A673 (cell line): Measurements from ENCODE around the gene P2RY2. TPM values are rescaled to one million over a fixed set of nuclear protein-coding genes. Genes with fewer than 3 reads are reported as not detected.

Source experiments
- BruUV-seq: library from RNA; stranded (reverse); fragments of 400-500 nt; replicated peaks from 2 replicates; lab custom pipeline; 2021; lab: Mats Ljungman, UMichigan
- CTCF ChIA-PET: fragments of 300-600 bp; sonication (Branson Sonifier 250); formaldehyde crosslinking; loops from one replicate; lab custom pipeline; 2022; ENCODE audit warnings: antibody characterized with exemption; lab: Charles Lee
- POLR2A ChIA-PET: fragments of 300-600 bp; sonication (Branson Sonifier 250); formaldehyde crosslinking; loops from one replicate; lab custom pipeline; 2022; ENCODE audit warnings: antibody characterized with exemption; ENCODE audit not compliant: low non-redundant PET; lab: Charles Lee
- DNase-seq: peaks from one replicate; pipeline ENCODE4 v3.0.0-alpha.2; 2015; ENCODE audit warnings: low spot score
- H3K27ac ChIP-seq: fragments of 200-600 bp; sonication (generic); 2 replicates; pipeline ENCODE4 v1.5.1; 2016; ENCODE audit warnings: mixed run types, low read depth, mild to moderate bottlenecking, mixed read lengths, antibody characterized with exemption, low read length; ENCODE audit not compliant: poor library complexity, severe bottlenecking
- H3K27me3 ChIP-seq: fragments of 200-600 bp; sonication (generic); replicated peaks from 2 replicates; pipeline ENCODE4 v1.6.1; 2017; ENCODE audit warnings: mixed run types, low read depth, mild to moderate bottlenecking, mixed read lengths, antibody characterized with exemption, low read length; ENCODE audit not compliant: insufficient read depth, poor library complexity
- H3K36me3 ChIP-seq: fragments of 200-600 bp; sonication (generic); 2 replicates; pipeline ENCODE4 v1.6.1; 2016; ENCODE audit warnings: mixed run types, mild to moderate bottlenecking, mixed read lengths, antibody characterized with exemption, low read length; ENCODE audit not compliant: insufficient read depth, poor library complexity, severe bottlenecking
- H3K4me1 ChIP-seq: fragments of 200-600 bp; sonication (generic); 2 replicates; pipeline ENCODE4 v1.6.1; 2017; ENCODE audit warnings: mixed run types, mild to moderate bottlenecking, mixed read lengths, antibody characterized with exemption, low read length; ENCODE audit not compliant: insufficient read depth, poor library complexity, severe bottlenecking
- H3K4me3 ChIP-seq: fragments of 200-600 bp; sonication (generic); 2 replicates; pipeline ENCODE4 v1.5.1; 2016; ENCODE audit warnings: low read depth, mixed run types, mild to moderate bottlenecking, mixed read lengths, low read length; ENCODE audit not compliant: poor library complexity, severe bottlenecking
- H3K9me3 ChIP-seq: fragments of 200-600 bp; sonication (generic); 2 replicates; pipeline ENCODE4 v1.6.1; 2016; ENCODE audit warnings: mixed run types, low read depth, mild to moderate bottlenecking, mixed read lengths, antibody characterized with exemption, low read length; ENCODE audit not compliant: poor library complexity, severe bottlenecking
- EZH2 ChIP-seq: fragments of 200-600 bp; sonication (generic); IDR thresholded peaks from 2 replicates; pipeline ENCODE4 v1.6.1; 2017; ENCODE audit warnings: borderline replicate concordance, low read depth, mild to moderate bottlenecking, mixed read lengths, antibody characterized with exemption, low read length; ENCODE audit not compliant: poor library complexity, severe bottlenecking
- intact Hi-C: fragments of 100-400 bp; cut with micrococcal nuclease; formaldehyde crosslinking; loops from one replicate; pipeline ENCODE4 v1.10.0; 2022; ENCODE audit not compliant: unreplicated experiment
- total RNA-seq: library from RNA; stranded (reverse); gene quantifications from 2 replicates; pipeline ENCODE4 v1.2.3, GENCODE V29; 2021
- TF ChIP-seq, protein P1 (sequence below): fragments of 300-800, 200-600 bp; sonication (generic); conservative IDR thresholded peaks from 2 replicates; pipeline ENCODE4 v1.5.1; 2017; ENCODE audit warnings: low read depth, mild to moderate bottlenecking, antibody characterized with exemption, low read length, moderate library complexity, mixed read lengths

Gene P2RY2
- total RNA-seq, 1 experiment from 2014 or later: not detected

DNA sequence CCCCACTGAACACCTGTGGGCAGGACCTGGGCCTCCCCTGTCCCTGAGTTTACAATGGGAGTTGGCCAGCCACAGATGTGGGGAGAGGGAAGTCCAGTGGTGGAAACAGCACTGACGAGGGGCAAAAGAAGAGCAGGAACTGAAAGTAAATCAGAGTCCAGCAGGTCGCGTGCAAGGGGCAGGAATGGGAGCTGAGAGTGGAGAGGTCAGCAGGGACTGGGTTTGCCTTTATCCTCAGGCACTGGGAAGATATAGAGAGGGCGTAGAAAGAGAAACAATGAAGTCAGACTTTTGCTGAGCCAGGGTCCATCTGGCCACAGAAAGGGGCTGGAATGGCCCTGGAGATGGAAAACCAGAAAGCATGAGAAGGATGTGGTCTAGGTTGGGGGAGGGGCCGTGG, 62.5 kb downstream of the P2RY2 start:
- TF ChIP-seq, protein P1, sequence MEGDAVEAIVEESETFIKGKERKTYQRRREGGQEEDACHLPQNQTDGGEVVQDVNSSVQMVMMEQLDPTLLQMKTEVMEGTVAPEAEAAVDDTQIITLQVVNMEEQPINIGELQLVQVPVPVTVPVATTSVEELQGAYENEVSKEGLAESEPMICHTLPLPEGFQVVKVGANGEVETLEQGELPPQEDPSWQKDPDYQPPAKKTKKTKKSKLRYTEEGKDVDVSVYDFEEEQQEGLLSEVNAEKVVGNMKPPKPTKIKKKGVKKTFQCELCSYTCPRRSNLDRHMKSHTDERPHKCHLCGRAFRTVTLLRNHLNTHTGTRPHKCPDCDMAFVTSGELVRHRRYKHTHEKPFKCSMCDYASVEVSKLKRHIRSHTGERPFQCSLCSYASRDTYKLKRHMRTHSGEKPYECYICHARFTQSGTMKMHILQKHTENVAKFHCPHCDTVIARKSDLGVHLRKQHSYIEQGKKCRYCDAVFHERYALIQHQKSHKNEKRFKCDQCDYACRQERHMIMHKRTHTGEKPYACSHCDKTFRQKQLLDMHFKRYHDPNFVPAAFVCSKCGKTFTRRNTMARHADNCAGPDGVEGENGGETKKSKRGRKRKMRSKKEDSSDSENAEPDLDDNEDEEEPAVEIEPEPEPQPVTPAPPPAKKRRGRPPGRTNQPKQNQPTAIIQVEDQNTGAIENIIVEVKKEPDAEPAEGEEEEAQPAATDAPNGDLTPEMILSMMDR: no peak
- no peak for TF ChIP-seq EZH2
- POLR2A ChIA-PET: no interaction called here
- Histone ChIP-seq H3K36me3 (no peaks in the 10 kb centered on the region), H3K9me3 (no peaks in the 10 kb centered on the region), H3K27me3 (no peaks in the 10 kb centered on the region), H3K27ac (no peak overlapping the region), H3K4me3 (no peak overlapping the region), H3K4me1 (no peaks in the 10 kb centered on the region)
- no peak for DNase-seq
- BruUV-seq: no TSS peak
- intact Hi-C loops: no loop called here
- CTCF ChIA-PET: no interaction called here

DNA sequence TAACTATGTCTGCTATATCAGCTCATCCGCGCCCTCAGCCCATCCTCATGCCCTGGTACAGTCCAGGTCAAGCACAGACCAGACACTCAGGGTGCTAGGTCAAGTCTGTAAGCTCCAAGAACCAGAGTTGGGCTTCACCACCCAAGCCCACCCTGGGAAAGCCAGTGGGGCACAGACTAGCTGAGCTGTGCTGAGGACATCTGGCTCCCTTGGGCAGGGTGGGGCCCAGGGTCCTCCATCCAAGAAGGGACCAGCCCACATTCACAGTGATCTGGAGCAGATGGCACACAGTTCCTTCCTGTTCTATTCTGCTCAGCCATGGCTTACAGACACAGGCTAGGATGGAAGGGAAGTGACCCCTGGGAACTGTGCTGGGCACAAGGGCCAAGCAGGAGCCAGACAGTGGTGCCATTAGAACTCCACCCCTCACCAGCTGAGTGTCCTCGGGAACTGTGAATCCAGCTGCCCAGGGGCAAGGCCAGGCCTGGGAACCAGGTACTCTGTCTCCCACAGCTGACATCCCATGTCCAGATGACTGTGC, 63.2 kb downstream of the P2RY2 start:
- H3K27ac ChIP-seq: no peak overlapping the region
- no peak for DNase-seq
- BruUV-seq: no TSS peak
- no peaks in the 10 kb centered on the region for H3K4me1 ChIP-seq
- ChIA-PET CTCF (no interaction called here), POLR2A (no interaction called here)
- H3K36me3 ChIP-seq: no peaks in the 10 kb centered on the region
- intact Hi-C loops: no loop called here
- no peaks in the 10 kb centered on the region for H3K9me3 ChIP-seq
- H3K27me3 ChIP-seq: no peaks in the 10 kb centered on the region
- TF ChIP-seq, protein P1: no peak
- no peak for TF ChIP-seq EZH2
- no peak overlapping the region for H3K4me3 ChIP-seq

DNA sequence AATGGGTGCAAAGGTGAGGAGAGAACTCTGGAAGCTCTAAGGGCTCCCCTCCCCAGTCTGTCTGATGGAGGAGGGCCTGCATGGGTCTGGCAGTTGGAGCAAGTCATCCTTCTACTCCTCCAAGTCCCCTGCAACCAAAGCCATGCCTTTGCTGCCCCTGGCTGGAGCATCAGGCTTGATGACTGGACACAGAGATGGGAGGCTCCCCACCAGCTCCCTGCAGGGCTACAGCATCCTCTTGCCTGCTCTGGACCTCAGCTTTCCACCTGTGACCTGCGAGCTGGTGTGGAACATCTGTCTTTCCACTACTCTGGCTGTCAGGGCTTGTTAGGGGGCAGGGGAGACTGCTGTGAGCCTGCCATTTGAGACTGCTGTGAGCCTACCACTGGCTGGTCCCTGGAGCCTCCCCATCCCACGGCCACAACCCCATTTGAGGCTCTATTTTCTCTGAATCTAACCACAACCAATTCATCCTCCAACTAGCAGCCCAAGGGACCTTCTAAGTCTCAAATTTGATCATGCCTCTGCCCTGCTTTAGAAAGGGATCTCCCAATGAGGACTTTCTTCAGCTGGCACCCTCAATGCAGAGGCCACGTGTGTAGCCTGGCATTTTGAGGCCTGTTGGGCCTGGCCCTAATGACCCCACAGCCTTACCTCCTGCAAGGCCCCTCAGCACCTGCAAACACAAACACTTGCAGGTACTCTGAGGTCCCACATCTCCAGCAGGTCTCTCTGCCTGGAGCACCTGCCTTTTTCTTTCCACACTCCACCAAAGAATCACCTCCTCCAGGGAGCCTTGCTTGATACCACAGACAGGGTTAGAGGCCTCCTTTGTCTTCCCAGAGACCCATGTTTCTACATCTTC, 63.9 kb downstream of the P2RY2 start:
- Histone ChIP-seq H3K9me3 (no peaks in the 10 kb centered on the region), H3K4me1 (no peaks in the 10 kb centered on the region), H3K27me3 (no peaks in the 10 kb centered on the region), H3K36me3 (no peaks in the 10 kb centered on the region), H3K4me3 (no peak overlapping the region), H3K27ac (no peak overlapping the region)
- intact Hi-C loops: no loop called here
- TF ChIP-seq, protein P1: no peak
- no peak for TF ChIP-seq EZH2
- CTCF ChIA-PET: no interaction called here
- no TSS peak for BruUV-seq
- no peak for DNase-seq
- POLR2A ChIA-PET: no interaction called here
